Upper lobe of left lung (tissue), 6 donors: ENCODE results near the gene ATP5MC2. TPM values are rescaled to one million over a fixed set of nuclear protein-coding genes. Genes with fewer than 3 reads are reported as not detected.

ENCODE experiments used
- ATAC-seq, 2 donors: fragments of 200-7000 bp; cut with Tn5 transposase; one replicate each; pipeline ENCODE4 v1.9.1; 2022; ENCODE audit warnings: mild to moderate bottlenecking in 2 of 2, moderate library complexity in 2 of 2; ENCODE audit not compliant: low FRiP score in 2 of 2
- DNase-seq, 2 donors: peaks; one replicate each; pipeline ENCODE4 v3.0.0-alpha.2; 2019 to 2020
- H3K27ac ChIP-seq, 4 donors: fragments of 200-600 bp; sonication (generic); one replicate each; pipeline ENCODE4 v1.5.1; 2016 to 2019
- H3K27me3 ChIP-seq, 4 donors: fragments of 200-600 bp; sonication (generic); one replicate each; pipeline ENCODE4 v1.5.1; 2017 to 2019
- H3K36me3 ChIP-seq, 4 donors: fragments of 200-600 bp; sonication (generic); one replicate each; pipeline ENCODE4 v1.5.1; 2016 to 2019
- H3K4me1 ChIP-seq, 4 donors: fragments of 200-600 bp; sonication (generic); one replicate each; pipeline ENCODE4 v1.5.1; 2018 to 2019
- H3K4me3 ChIP-seq, 4 donors: fragments of 200-600 bp; sonication (generic); one replicate each; pipeline ENCODE4 v1.5.1; 2017 to 2019; ENCODE audit warnings: mild to moderate bottlenecking in 2 of 4, moderate library complexity in 1 of 4
- H3K9me3 ChIP-seq, 4 donors: fragments of 200-600 bp; sonication (generic); one replicate each; pipeline ENCODE4 v1.5.1; 2018 to 2019
- CTCF ChIP-seq, 6 experiments: fragments of 450-650 bp in 4 of 6; fragments of 200-600 bp in 2 of 6; sonication (generic) in 2 of 6; IDR thresholded peaks; one replicate each; pipeline ENCODE4 v1.5.1; 2016 to 2019; ENCODE audit warnings: antibody characterized with exemption in 6 of 6
- EP300 ChIP-seq, 4 donors: sonication (generic); formaldehyde crosslinking; IDR thresholded peaks; one replicate each; pipeline ENCODE4 v1.5.1; 2017; ENCODE audit warnings: antibody characterized with exemption in 4 of 4, control low read depth in 2 of 4
- POLR2A ChIP-seq, 4 donors: fragments of 450-650 bp; IDR thresholded peaks; one replicate each; pipeline ENCODE4 v1.5.1; 2016 to 2017; ENCODE audit warnings: antibody characterized with exemption in 4 of 4, mild to moderate bottlenecking in 2 of 4
- POLR2AphosphoS5 ChIP-seq, 2 donors: sonication (generic); formaldehyde crosslinking; IDR thresholded peaks; one replicate each; pipeline ENCODE4 v1.5.1; 2017; ENCODE audit warnings: antibody characterized with exemption in 2 of 2
- WGBS, 2 donors: methylation state at CpG; one replicate each; pipeline ENCODE4 v1.1.5; 2017 to 2018; 5-methylcytosine and 5-hydroxymethylcytosine counted together
- total RNA-seq, 6 donors: library from RNA; depleted of rRNA in 4 of 6; stranded (reverse); fragments of >200 nt in 4 of 6; gene quantifications; one replicate each; pipeline versions ENCODE4 v1.1.0 to v1.2.1, GENCODE V29; 2016 to 2021
- donor health status: DM: no; HTN: no; CAD: no; lungs with moderate emphysema.
- donor health status: DM: no; HTN: yes; CAD: no; lungs with severe emphysema.

ATP5MC2 gene
- total RNA-seq, 6 donors from 2014 or later: 140 to 273 (median 206) TPM

- Histone ChIP-seq H3K36me3 (no peaks in the 10 kb centered on the region), H3K27ac (no peak overlapping the region), H3K27me3 (peaks cover 0 to 31% (median 14%) of the 10 kb centered on the region in 4 donors), H3K4me3 (no peak overlapping the region), H3K9me3 (no peaks in the 10 kb centered on the region), H3K4me1 (peaks cover 19 to 26% (median 23%) of the 10 kb centered on the region in 4 donors)
- ATAC-seq (no peak), DNase-seq (no peak)
- no peak for TF ChIP-seq EP300 (IDR thresholded peaks at IDR 0.05)
- no peak for TF ChIP-seq POLR2A (IDR thresholded peaks at IDR 0.05)
- WGBS, 2 donors: 47 to 52% methylated on average over 5 of the region's 5 CpGs
These were observed 23.8 kb upstream of the ATP5MC2 start for GRCh38 chr12:53699678-53700025.

- Histone ChIP-seq H3K36me3 (no peaks in the 10 kb centered on the region), H3K4me1 (peaks cover 19 to 26% (median 23%) of the 10 kb centered on the region in 4 donors), H3K9me3 (no peaks in the 10 kb centered on the region), H3K27me3 (peaks cover 0 to 33% (median 17%) of the 10 kb centered on the region in 4 donors), H3K27ac (no peak overlapping the region), H3K4me3 (no peak overlapping the region)
- TF ChIP-seq EP300 (IDR thresholded peaks at IDR 0.05) (no peak), POLR2AphosphoS5 (IDR thresholded peaks at IDR 0.05) (no peak), POLR2A (IDR thresholded peaks at IDR 0.05) (no peak), CTCF (IDR thresholded peaks at IDR 0.05) (no peak)
- DNase-seq (no peak), ATAC-seq (no peak)
- 73% methylated on average over 3 of the region's 3 CpGs for WGBS, 2 donors
These were observed 23.2 kb upstream of the ATP5MC2 start for GRCh38 chr12:53698948-53699677.

- H3K4me3 ChIP-seq: peak overlapping the region; percentile 8 to 38 (median 26)
- no peak for ATAC-seq
- no peaks in the 10 kb centered on the region for H3K36me3 ChIP-seq
- H3K27me3 ChIP-seq: peaks cover 0 to 35% (median 19%) of the 10 kb centered on the region in 4 donors
- H3K9me3 ChIP-seq: no peaks in the 10 kb centered on the region
- H3K4me1 ChIP-seq: peaks cover 19 to 26% (median 23%) of the 10 kb centered on the region in 4 donors
- no peak for TF ChIP-seq POLR2AphosphoS5 (IDR thresholded peaks at IDR 0.05)
- no peak for TF ChIP-seq POLR2A (IDR thresholded peaks at IDR 0.05)
- no peak for TF ChIP-seq CTCF (IDR thresholded peaks at IDR 0.05)
- no peak for TF ChIP-seq EP300 (IDR thresholded peaks at IDR 0.05)
- peak in 1 of 2 donors; percentile 26 for DNase-seq
- 16 to 25% methylated on average over 24 of the region's 24 CpGs for WGBS, 2 donors
- H3K27ac ChIP-seq: no peak overlapping the region
These were observed 20.9 kb upstream of the ATP5MC2 start for GRCh38 chr12:53696655-53697331.

- WGBS, 2 donors: 4 to 7% methylated on average over 11 of the region's 11 CpGs
- H3K27ac ChIP-seq: no peak overlapping the region
- H3K9me3 ChIP-seq: no peaks in the 10 kb centered on the region
- TF ChIP-seq EP300 (IDR thresholded peaks at IDR 0.05) (no peak), POLR2AphosphoS5 (IDR thresholded peaks at IDR 0.05) (no peak), CTCF (IDR thresholded peaks at IDR 0.05) (no peak), POLR2A (IDR thresholded peaks at IDR 0.05) (no peak)
- H3K27me3 ChIP-seq: peaks cover 0 to 35% (median 19%) of the 10 kb centered on the region in 4 donors
- peaks cover 19 to 26% (median 23%) of the 10 kb centered on the region in 4 donors for H3K4me1 ChIP-seq
- no peaks in the 10 kb centered on the region for H3K36me3 ChIP-seq
- ATAC-seq: peak; percentile 79 to 90
- peak overlapping the region; percentile 8 to 38 (median 26) for H3K4me3 ChIP-seq
- peak in 1 of 2 donors; percentile 86 for DNase-seq
These were observed 20.4 kb upstream of the ATP5MC2 start for GRCh38 chr12:53696285-53696654.
